ENCODE data around the gene ACBD6.

Gene ACBD6

DNA sequence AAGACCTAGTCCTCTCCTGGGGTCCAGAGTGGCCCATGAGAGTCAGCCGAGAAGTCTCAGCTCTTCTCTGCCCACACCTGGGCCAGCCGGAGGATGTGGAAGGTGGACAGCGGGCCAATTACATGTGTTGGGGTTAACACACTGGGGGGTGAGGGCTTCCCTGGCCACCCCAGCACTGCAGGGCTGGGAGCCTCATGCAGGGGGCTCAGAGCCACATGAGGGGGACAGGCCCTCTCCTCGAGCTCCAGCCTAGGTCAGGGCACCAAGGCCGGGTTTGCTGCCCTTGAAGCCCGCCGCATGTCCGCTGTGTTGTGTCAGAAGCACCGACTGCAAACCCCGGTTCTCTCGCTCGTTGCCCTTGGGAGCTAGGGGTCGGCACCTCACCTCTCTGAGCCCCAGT lies 241.8 kb downstream of the ACBD6 start:
- TF ChIP-seq GABPA (IDR thresholded peaks at IDR 0.05; ENCODE audit: low read depth) (no peak), POLR2AphosphoS5 (IDR thresholded peaks at IDR 0.05; ENCODE audit: low read depth) (no peak), SPI1 (IDR thresholded peaks at IDR 0.05; ENCODE audit: borderline replicate concordance, low read depth) (no peak)
- TF ChIP-seq, protein P1, sequence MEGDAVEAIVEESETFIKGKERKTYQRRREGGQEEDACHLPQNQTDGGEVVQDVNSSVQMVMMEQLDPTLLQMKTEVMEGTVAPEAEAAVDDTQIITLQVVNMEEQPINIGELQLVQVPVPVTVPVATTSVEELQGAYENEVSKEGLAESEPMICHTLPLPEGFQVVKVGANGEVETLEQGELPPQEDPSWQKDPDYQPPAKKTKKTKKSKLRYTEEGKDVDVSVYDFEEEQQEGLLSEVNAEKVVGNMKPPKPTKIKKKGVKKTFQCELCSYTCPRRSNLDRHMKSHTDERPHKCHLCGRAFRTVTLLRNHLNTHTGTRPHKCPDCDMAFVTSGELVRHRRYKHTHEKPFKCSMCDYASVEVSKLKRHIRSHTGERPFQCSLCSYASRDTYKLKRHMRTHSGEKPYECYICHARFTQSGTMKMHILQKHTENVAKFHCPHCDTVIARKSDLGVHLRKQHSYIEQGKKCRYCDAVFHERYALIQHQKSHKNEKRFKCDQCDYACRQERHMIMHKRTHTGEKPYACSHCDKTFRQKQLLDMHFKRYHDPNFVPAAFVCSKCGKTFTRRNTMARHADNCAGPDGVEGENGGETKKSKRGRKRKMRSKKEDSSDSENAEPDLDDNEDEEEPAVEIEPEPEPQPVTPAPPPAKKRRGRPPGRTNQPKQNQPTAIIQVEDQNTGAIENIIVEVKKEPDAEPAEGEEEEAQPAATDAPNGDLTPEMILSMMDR (IDR thresholded peaks at IDR 0.05; ENCODE audit: insufficient read depth, low read length) = no peak
- TF ChIP-seq, protein P2, sequence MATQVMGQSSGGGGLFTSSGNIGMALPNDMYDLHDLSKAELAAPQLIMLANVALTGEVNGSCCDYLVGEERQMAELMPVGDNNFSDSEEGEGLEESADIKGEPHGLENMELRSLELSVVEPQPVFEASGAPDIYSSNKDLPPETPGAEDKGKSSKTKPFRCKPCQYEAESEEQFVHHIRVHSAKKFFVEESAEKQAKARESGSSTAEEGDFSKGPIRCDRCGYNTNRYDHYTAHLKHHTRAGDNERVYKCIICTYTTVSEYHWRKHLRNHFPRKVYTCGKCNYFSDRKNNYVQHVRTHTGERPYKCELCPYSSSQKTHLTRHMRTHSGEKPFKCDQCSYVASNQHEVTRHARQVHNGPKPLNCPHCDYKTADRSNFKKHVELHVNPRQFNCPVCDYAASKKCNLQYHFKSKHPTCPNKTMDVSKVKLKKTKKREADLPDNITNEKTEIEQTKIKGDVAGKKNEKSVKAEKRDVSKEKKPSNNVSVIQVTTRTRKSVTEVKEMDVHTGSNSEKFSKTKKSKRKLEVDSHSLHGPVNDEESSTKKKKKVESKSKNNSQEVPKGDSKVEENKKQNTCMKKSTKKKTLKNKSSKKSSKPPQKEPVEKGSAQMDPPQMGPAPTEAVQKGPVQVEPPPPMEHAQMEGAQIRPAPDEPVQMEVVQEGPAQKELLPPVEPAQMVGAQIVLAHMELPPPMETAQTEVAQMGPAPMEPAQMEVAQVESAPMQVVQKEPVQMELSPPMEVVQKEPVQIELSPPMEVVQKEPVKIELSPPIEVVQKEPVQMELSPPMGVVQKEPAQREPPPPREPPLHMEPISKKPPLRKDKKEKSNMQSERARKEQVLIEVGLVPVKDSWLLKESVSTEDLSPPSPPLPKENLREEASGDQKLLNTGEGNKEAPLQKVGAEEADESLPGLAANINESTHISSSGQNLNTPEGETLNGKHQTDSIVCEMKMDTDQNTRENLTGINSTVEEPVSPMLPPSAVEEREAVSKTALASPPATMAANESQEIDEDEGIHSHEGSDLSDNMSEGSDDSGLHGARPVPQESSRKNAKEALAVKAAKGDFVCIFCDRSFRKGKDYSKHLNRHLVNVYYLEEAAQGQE (IDR thresholded peaks at IDR 0.05; ENCODE audit: insufficient replicate concordance, low read depth) = no peak
- Histone ChIP-seq H3K27me3 (ENCODE audit: insufficient read depth, poor library complexity, severe bottlenecking) (no peaks in the 10 kb centered on the region), H3K4me3 (replicated peaks; ENCODE audit: insufficient read depth, low read length) (no peak overlapping the region), H3K27ac (replicated peaks) (no peak overlapping the region)
- DNase-seq (ENCODE audit: low read depth in 1 of 2, low spot score in 1 of 2) = no peak

DNA sequence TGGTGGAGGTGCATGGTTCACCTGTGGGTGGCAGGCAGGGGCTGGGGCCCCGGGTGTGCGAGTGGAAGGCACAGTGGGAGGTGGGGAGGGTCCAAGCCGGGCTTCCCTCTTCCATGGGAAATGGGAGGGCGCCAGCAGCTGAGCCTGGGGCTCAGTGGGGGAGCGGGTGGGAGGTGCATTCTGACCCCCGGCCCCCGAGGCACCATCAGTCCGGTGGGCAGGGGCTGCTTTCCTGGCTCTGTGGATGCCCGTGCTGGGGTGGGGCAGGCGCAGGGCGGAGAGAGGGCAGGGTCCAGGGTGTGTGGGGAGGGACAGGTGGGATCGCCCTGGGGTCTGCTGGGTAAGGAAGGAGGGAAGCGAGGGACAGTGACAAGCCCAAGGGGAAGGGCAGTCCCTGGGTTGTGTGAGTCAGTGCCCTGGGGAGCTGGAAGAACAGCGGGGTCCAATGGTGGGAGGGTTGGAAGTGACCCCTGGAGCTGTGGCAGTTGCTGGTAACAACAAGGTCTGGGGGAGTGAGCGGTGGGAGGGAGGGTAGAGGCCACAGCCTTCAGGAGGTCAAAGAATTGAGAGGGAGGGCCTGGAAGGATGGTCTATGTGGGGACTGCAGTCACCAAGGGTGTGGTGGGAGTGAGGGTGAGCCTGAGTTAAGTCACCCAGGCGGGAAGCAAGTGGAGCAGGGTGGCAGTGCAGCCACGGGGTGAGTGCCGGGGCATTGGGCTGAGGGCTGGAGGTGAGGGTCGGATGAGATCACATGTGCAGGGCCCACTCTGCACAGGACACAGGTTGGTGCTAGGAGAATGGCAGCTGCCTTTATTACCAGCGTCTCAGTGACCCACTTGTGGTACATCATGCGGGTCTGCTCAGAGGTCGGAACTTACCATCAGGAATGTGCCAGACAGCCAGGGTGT lies 242.7 kb downstream of the ACBD6 start:
- Histone ChIP-seq H3K27ac (replicated peaks) (no peak overlapping the region), H3K4me3 (replicated peaks; ENCODE audit: insufficient read depth, low read length) (no peak overlapping the region), H3K27me3 (ENCODE audit: insufficient read depth, poor library complexity, severe bottlenecking) (no peaks in the 10 kb centered on the region)
- TF ChIP-seq POLR2AphosphoS5 (IDR thresholded peaks at IDR 0.05; ENCODE audit: low read depth) (no peak), SPI1 (IDR thresholded peaks at IDR 0.05; ENCODE audit: borderline replicate concordance, low read depth) (no peak), GABPA (IDR thresholded peaks at IDR 0.05; ENCODE audit: low read depth) (no peak)
- TF ChIP-seq, protein P1 (IDR thresholded peaks at IDR 0.05; ENCODE audit: insufficient read depth, low read length) = no peak
- TF ChIP-seq, protein P2 (IDR thresholded peaks at IDR 0.05; ENCODE audit: insufficient replicate concordance, low read depth) = no peak
- no peak for DNase-seq (ENCODE audit: low read depth in 1 of 2, low spot score in 1 of 2)

- Histone ChIP-seq H3K4me3 (replicated peaks; ENCODE audit: insufficient read depth, low read length) (no peak overlapping the region), H3K27me3 (ENCODE audit: insufficient read depth, poor library complexity, severe bottlenecking) (no peaks in the 10 kb centered on the region), H3K27ac (replicated peaks) (no peak overlapping the region)
- TF ChIP-seq, protein P1 (IDR thresholded peaks at IDR 0.05; ENCODE audit: insufficient read depth, low read length) = no peak
- no peak for TF ChIP-seq POLR2AphosphoS5 (IDR thresholded peaks at IDR 0.05; ENCODE audit: low read depth)
- TF ChIP-seq, protein P2 (IDR thresholded peaks at IDR 0.05; ENCODE audit: insufficient replicate concordance, low read depth) = no peak
- no peak for TF ChIP-seq GABPA (IDR thresholded peaks at IDR 0.05; ENCODE audit: low read depth)
- TF ChIP-seq SPI1 (IDR thresholded peaks at IDR 0.05; ENCODE audit: borderline replicate concordance, low read depth) = no peak
- no peak for DNase-seq (ENCODE audit: low read depth in 1 of 2, low spot score in 1 of 2)
Observed at GRCh38 chr1:180258935-180259334, 243.4 kb downstream of the ACBD6 start.
